Brain microvascular endothelial cell (primary cell): ENCODE results near the gene NXPH1.

Experiments used
- DNase-seq: peaks from one replicate; pipeline ENCODE4 v3.0.0-alpha.2; 2020
- H3K27ac ChIP-seq: fragments of 250-450 bp; sonication (Bioruptor Pico); 2 replicates; pipeline ENCODE4 v1.5.1; 2020; ENCODE audit warnings: mild to moderate bottlenecking, moderate library complexity
- H3K27me3 ChIP-seq: fragments of 250-450 bp; sonication (Bioruptor Pico); replicated peaks from 2 replicates; pipeline ENCODE4 v1.5.1; 2020; ENCODE audit warnings: mild to moderate bottlenecking
- H3K36me3 ChIP-seq: fragments of 250-450 bp; sonication (Bioruptor Pico); replicated peaks from 2 replicates; pipeline ENCODE4 v1.5.1; 2020; ENCODE audit warnings: mild to moderate bottlenecking
- H3K4me3 ChIP-seq: 2 replicates; pipeline ENCODE4 v1.5.1; 2011; ENCODE audit warnings: low read depth, mild to moderate bottlenecking, control low read depth, low read length, moderate library complexity
- CTCF ChIP-seq: IDR thresholded peaks from 2 replicates; pipeline ENCODE4 v1.5.1; 2011; ENCODE audit warnings: low read depth, mild to moderate bottlenecking, moderate library complexity, low read length, control low read depth, inconsistent platforms; ENCODE audit errors: missing control alignments
- in situ Hi-C: cut with HindIII; loops from 2 replicates; pipeline ENCODE4 v1.10.0; 2017; ENCODE audit warnings: low sequenced_read_pairs, low pct_ligation_motif_present

NXPH1 gene

GRCh38 chr7:8590225-8590624 is 156.8 kb downstream of the NXPH1 start:
- H3K4me3 ChIP-seq, result no peak overlapping the region
- TF ChIP-seq CTCF, result no peak
- DNase-seq, result no peak
- no peak overlapping the region for H3K27ac ChIP-seq
- in situ Hi-C loops, result no loop called here
- no peaks in the 10 kb centered on the region for H3K27me3 ChIP-seq
- H3K36me3 ChIP-seq, result no peaks in the 10 kb centered on the region

- H3K4me3 ChIP-seq, result no peak overlapping the region
- H3K27ac ChIP-seq, result no peak overlapping the region
- no peaks in the 10 kb centered on the region for H3K36me3 ChIP-seq
- H3K27me3 ChIP-seq, result no peaks in the 10 kb centered on the region
- in situ Hi-C loops, result no loop called here
- no peak for DNase-seq
- no peak for TF ChIP-seq CTCF
These were observed 157.4 kb downstream of the NXPH1 start for GRCh38 chr7:8590791-8591190.

- no peaks in the 10 kb centered on the region for H3K36me3 ChIP-seq
- no peaks in the 10 kb centered on the region for H3K27me3 ChIP-seq
- no peak overlapping the region for H3K4me3 ChIP-seq
- no peak for DNase-seq
- in situ Hi-C loops, result no loop called here
- no peak for TF ChIP-seq CTCF
- H3K27ac ChIP-seq, result no peak overlapping the region
These were observed 157.9 kb downstream of the NXPH1 start for GRCh38 chr7:8591289-8591688.

GRCh38 chr7:8592167-8592566 is 158.8 kb downstream of the NXPH1 start:
- in situ Hi-C loops, result no loop called here
- TF ChIP-seq CTCF, result no peak
- no peak overlapping the region for H3K4me3 ChIP-seq
- no peak for DNase-seq
- H3K27ac ChIP-seq, result no peak overlapping the region
- no peaks in the 10 kb centered on the region for H3K27me3 ChIP-seq
- H3K36me3 ChIP-seq, result no peaks in the 10 kb centered on the region

GRCh38 chr7:8594115-8594514 is 160.7 kb downstream of the NXPH1 start:
- no peaks in the 10 kb centered on the region for H3K27me3 ChIP-seq
- TF ChIP-seq CTCF, result no peak
- H3K4me3 ChIP-seq, result no peak overlapping the region
- no peak overlapping the region for H3K27ac ChIP-seq
- no peaks in the 10 kb centered on the region for H3K36me3 ChIP-seq
- in situ Hi-C loops, result no loop called here
- DNase-seq, result no peak

- Histone ChIP-seq H3K4me3 (no peak overlapping the region), H3K27ac (no peak overlapping the region), H3K36me3 (no peaks in the 10 kb centered on the region), H3K27me3 (no peaks in the 10 kb centered on the region)
- DNase-seq, result no peak
- in situ Hi-C loops, result no loop called here
- TF ChIP-seq CTCF, result no peak
These were observed 164.2 kb downstream of the NXPH1 start for GRCh38 chr7:8597565-8597964.
